Colonic mucosa (tissue), 4 donors: ENCODE results near the gene TPD52L1. TPM values are rescaled to one million over a fixed set of nuclear protein-coding genes. Genes with fewer than 3 reads are reported as not detected.
"Not testable (repeated sequence)": the region's sequence is repeated elsewhere in the genome, so short reads cannot be mapped to it uniquely, and the experiment has no call there.

Source experiments
- DNase-seq: peaks from one replicate; pipeline ENCODE4 v3.0.0-alpha.2; 2020
- H3K27ac ChIP-seq: fragments of 200-600 bp; one replicate; pipeline ENCODE4 v1.8.0; 2021
- H3K27me3 ChIP-seq: fragments of 200-600 bp; one replicate; pipeline ENCODE4 v1.8.0; 2021
- H3K36me3 ChIP-seq: fragments of 200-600 bp; one replicate; pipeline ENCODE4 v1.8.0; 2021
- H3K4me1 ChIP-seq: fragments of 200-600 bp; one replicate; pipeline ENCODE4 v1.8.0; 2021; ENCODE audit warnings: mild to moderate bottlenecking
- H3K4me3 ChIP-seq: fragments of 200-600 bp; one replicate; pipeline ENCODE4 v1.8.0; 2021
- H3K9ac ChIP-seq, 2 donors: one replicate each; pipeline ENCODE4 v1.7.0; 2013; ENCODE audit warnings: control low read depth in 2 of 2, low read depth in 2 of 2, low read length in 2 of 2
- H3K9me3 ChIP-seq: fragments of 200-600 bp; one replicate; pipeline ENCODE4 v1.8.0; 2021
- intact Hi-C: fragments of 100-400 bp; cut with DNase I; formaldehyde crosslinking; loops from one replicate; pipeline ENCODE4 v1.14.1; 2022
- total RNA-seq, 2 donors: library from RNA; stranded (reverse); fragmentation: NEBNext Ultra II Directional in 1 of 2; extraction: Animal tissue kit (Norgen Biotek cat#: 25700) in 1 of 2; gene quantifications; one replicate each; pipeline ENCODE4 v1.2.1, GENCODE V29; 2021
- TF ChIP-seq, protein P1 (sequence below): fragments of 200-600 bp; IDR thresholded peaks from one replicate; pipeline ENCODE4 v1.8.0; 2022; ENCODE audit warnings: antibody characterized with exemption, mild to moderate bottlenecking
- donor health status: healthy.
- donor health status: DM: no; HTN: no; CAD: no.
- donor health status: DM: no; HTN: no; CAD: no.

TPD52L1 gene
- total RNA-seq, 2 donors from 2014 or later = 15.5 to 16.9 TPM

DNA sequence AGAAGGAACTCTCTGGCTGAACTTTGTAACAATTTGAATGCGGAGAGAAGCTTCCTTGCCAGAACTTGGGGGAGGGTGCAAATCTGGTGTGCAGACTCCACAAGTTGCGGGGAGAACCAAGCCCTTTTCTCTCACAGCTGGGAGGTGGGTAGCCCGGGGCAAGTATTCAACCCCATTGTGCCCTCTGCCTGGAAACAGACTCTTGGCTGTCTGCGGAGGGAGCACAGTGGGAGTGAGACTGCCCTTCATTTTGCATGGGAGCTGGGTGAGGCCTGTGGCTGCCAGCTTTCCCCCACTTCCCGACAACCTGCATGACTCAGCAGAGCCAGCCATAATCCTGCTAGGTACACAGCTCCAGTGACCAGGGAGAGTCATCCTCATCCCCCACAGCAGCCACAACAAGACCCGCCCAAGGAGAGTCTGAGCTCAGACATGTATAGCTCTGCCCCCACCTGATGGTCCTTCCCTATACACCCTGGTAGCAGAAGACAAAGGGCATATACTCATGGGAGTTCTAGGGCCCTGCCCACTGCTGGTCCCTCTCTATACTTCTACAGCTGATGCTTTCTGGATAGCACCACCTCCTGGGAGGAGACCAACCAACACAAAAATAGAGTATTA, 29.4 kb upstream of the TPD52L1 start:
- intact Hi-C loops = no loop called here
- Histone ChIP-seq H3K27me3 (no peaks in the 10 kb centered on the region), H3K4me1 (no peaks in the 10 kb centered on the region), H3K9ac (no peak overlapping the region), H3K4me3 (no peak overlapping the region), H3K36me3 (no peaks in the 10 kb centered on the region), H3K9me3 (no peaks in the 10 kb centered on the region), H3K27ac (no peak overlapping the region)
- DNase-seq = no peak
- TF ChIP-seq, protein P1, sequence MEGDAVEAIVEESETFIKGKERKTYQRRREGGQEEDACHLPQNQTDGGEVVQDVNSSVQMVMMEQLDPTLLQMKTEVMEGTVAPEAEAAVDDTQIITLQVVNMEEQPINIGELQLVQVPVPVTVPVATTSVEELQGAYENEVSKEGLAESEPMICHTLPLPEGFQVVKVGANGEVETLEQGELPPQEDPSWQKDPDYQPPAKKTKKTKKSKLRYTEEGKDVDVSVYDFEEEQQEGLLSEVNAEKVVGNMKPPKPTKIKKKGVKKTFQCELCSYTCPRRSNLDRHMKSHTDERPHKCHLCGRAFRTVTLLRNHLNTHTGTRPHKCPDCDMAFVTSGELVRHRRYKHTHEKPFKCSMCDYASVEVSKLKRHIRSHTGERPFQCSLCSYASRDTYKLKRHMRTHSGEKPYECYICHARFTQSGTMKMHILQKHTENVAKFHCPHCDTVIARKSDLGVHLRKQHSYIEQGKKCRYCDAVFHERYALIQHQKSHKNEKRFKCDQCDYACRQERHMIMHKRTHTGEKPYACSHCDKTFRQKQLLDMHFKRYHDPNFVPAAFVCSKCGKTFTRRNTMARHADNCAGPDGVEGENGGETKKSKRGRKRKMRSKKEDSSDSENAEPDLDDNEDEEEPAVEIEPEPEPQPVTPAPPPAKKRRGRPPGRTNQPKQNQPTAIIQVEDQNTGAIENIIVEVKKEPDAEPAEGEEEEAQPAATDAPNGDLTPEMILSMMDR = no peak

DNA sequence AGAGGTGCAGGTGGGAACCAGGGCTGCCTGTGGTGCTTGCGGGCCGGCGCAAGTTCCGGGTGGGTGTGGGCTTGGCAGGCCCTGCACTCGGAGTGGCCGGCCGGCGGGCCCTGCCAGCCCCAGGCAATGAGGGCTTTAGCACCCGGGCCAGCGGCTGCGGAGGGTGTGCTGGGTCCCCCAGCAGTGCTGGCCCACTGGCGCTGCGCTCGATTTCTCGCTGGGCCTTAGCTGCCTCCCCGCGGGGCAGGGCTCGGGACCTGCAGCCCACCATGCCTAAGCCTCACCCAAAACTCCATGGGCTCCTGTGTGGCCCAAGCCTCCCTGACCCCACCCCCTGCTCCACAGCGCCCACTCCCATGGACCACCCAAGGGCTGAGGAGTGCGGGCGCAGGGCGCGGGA, 27.7 kb upstream of the TPD52L1 start:
- H3K27ac ChIP-seq, H3K4me1 ChIP-seq, H3K36me3 ChIP-seq, DNase-seq, H3K27me3 ChIP-seq, H3K9me3 ChIP-seq, H3K9ac ChIP-seq, H3K4me3 ChIP-seq, intact Hi-C loops: not testable (repeated sequence)

DNA sequence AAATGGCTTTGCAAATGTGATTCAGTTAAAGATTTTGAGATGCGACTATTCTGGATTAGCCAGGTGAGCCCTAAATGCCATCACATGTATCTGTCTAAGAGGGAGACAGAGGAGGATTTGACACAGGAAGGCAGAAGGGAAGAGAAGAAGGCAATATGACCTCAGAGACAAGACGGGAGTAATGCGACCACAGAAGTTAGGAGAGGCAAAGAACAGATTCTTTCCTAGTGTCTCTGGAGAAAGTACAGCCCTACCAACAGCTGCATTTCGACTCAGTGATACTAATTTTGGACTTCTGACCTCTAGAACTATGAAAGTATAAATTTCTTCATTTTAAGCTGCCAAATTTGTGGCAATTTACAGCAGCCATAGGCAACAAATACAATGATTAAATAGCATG, 24.2 kb upstream of the TPD52L1 start:
- no peaks in the 10 kb centered on the region for H3K27me3 ChIP-seq
- DNase-seq = no peak
- H3K9ac ChIP-seq = no peak overlapping the region
- intact Hi-C loops = no loop called here
- H3K4me1 ChIP-seq = no peaks in the 10 kb centered on the region
- no peaks in the 10 kb centered on the region for H3K36me3 ChIP-seq
- H3K9me3 ChIP-seq = no peaks in the 10 kb centered on the region
- TF ChIP-seq, protein P1 = no peak
- no peak overlapping the region for H3K4me3 ChIP-seq
- H3K27ac ChIP-seq = no peak overlapping the region

DNA sequence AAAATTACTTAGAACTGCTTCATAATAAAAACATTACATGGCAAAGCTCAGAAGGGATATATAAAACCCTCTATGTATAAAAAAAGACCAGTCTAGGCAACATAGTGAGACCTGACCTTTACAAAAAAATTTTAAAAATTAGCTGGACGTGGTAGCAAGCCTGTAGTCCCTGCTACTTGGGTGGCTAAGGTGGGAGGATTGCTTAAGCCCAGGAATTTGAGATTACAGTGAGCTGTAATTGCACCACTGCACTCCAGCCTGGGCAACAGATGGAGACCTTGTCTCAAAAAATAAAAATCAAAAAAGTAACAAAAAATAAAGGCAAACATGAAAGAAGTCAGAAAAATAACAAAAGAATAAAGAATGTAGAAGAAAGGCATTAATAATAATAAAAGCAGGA, 21.5 kb upstream of the TPD52L1 start:
- intact Hi-C loops = no loop called here
- no peak for DNase-seq
- H3K4me1 ChIP-seq = no peaks in the 10 kb centered on the region
- no peak overlapping the region for H3K27ac ChIP-seq
- TF ChIP-seq, protein P1 = no peak
- H3K9ac ChIP-seq = no peak overlapping the region
- no peak overlapping the region for H3K4me3 ChIP-seq
- no peaks in the 10 kb centered on the region for H3K36me3 ChIP-seq
- H3K9me3 ChIP-seq = no peaks in the 10 kb centered on the region
- no peaks in the 10 kb centered on the region for H3K27me3 ChIP-seq

DNA sequence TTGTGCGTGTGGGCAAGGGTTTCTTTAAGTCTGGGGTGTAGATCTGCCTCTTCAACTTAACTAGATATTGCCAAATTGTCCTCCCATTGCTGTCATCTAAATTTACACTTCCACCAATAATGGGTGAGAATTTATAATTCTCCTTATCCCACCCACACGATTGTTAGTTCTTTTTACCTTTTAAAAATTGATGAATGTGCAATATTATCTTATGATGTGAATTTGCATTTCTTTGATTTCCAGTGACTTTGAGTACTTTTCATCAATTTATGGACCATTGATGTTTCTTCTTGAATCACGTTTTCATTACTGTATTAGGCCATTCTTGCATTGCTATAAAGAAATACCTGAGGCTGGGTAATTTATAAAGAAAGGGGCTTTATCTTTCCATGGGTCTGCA, 17.2 kb upstream of the TPD52L1 start:
- intact Hi-C loops = no loop called here
- no peaks in the 10 kb centered on the region for H3K27me3 ChIP-seq
- no peak overlapping the region for H3K4me3 ChIP-seq
- no peak overlapping the region for H3K9ac ChIP-seq
- TF ChIP-seq, protein P1 = no peak
- no peaks in the 10 kb centered on the region for H3K4me1 ChIP-seq
- no peaks in the 10 kb centered on the region for H3K9me3 ChIP-seq
- no peak for DNase-seq
- H3K36me3 ChIP-seq = no peaks in the 10 kb centered on the region
- no peak overlapping the region for H3K27ac ChIP-seq

DNA sequence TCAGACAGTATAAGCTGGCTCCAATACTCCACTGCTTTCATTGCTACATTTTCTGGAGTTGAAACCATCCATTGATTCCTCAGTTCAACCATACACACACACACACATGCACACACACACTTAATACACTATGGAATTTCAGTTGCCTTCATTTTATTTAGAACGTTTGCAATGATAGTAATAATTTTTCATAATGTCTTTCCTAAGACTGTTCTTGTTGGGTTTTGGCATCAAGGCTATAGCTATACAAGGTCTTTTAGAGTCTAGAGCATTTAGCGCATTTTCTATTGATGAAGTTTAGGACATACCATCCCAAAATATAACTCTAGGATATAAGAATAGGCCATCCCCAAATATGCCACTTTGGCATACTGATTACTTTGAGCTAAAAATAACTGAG, 15.5 kb upstream of the TPD52L1 start:
- no peak overlapping the region for H3K27ac ChIP-seq
- intact Hi-C loops = no loop called here
- H3K9me3 ChIP-seq = no peaks in the 10 kb centered on the region
- no peak for DNase-seq
- no peak overlapping the region for H3K9ac ChIP-seq
- H3K36me3 ChIP-seq = no peaks in the 10 kb centered on the region
- TF ChIP-seq, protein P1 = no peak
- no peaks in the 10 kb centered on the region for H3K27me3 ChIP-seq
- H3K4me3 ChIP-seq = no peak overlapping the region
- no peaks in the 10 kb centered on the region for H3K4me1 ChIP-seq
